HepG2 (cell line): Measurements from ENCODE around the gene PLCD4. TPM values are rescaled to one million over a fixed set of nuclear protein-coding genes. Genes with fewer than 3 reads are reported as not detected.
A peak's percentile ranks its signal among the peaks of the same experiment; 100 is the strongest.

ENCODE experiments used
- BCL6 ChIP-seq: IDR thresholded peaks from 2 replicates; pipeline ENCODE4 v1.6.1; 2016; ENCODE audit warnings: missing genetic modification reagents, missing compliant biosample characterization
- BHLHE40 ChIP-seq: IDR thresholded peaks from 2 replicates; pipeline ENCODE4 v1.6.1; 2011; ENCODE audit warnings: low read length, improper control_type of control experiment
- ELF1 ChIP-seq: sonication (generic); formaldehyde crosslinking; IDR thresholded peaks from 2 replicates; pipeline ENCODE4 v1.4.0; 2020; ENCODE audit warnings: missing genetic modification reagents
- GLI4 ChIP-seq: sonication (generic); formaldehyde crosslinking; IDR thresholded peaks from 2 replicates; pipeline ENCODE4 v1.5.1; 2020; ENCODE audit warnings: missing genetic modification reagents, mild to moderate bottlenecking, moderate library complexity, borderline replicate concordance
- GPBP1L1 ChIP-seq: sonication (generic); formaldehyde crosslinking; IDR thresholded peaks from 2 replicates; pipeline ENCODE4 v1.5.0; 2020; ENCODE audit warnings: mild to moderate bottlenecking, missing genetic modification reagents
- HCFC1 ChIP-seq: fragments of 150-350 bp; IDR thresholded peaks from 2 replicates; pipeline ENCODE4 v1.6.1; 2014; ENCODE audit warnings: low read depth, low read length
- KMT2A ChIP-seq: sonication (generic); formaldehyde crosslinking; IDR thresholded peaks from 2 replicates; pipeline ENCODE4 v1.4.0; 2020; ENCODE audit warnings: missing genetic modification reagents
- NAIF1 ChIP-seq: sonication (generic); formaldehyde crosslinking; IDR thresholded peaks from 2 replicates; pipeline ENCODE4 v1.5.0; 2020; ENCODE audit warnings: mild to moderate bottlenecking, missing genetic modification reagents, borderline replicate concordance
- NCOA2 ChIP-seq: sonication (generic); formaldehyde crosslinking; IDR thresholded peaks from 2 replicates; pipeline ENCODE4 v1.8.0; 2022; ENCODE audit warnings: inconsistent platforms
- NCOA5 ChIP-seq: sonication (generic); formaldehyde crosslinking; IDR thresholded peaks from 2 replicates; pipeline ENCODE4 v1.4.0; 2020; ENCODE audit warnings: missing genetic modification reagents
- RELA ChIP-seq: sonication (generic); formaldehyde crosslinking; IDR thresholded peaks from 2 replicates; pipeline ENCODE4 v1.4.0; 2020; ENCODE audit warnings: missing genetic modification reagents
- TFDP2 ChIP-seq: sonication (generic); formaldehyde crosslinking; IDR thresholded peaks from 2 replicates; pipeline ENCODE4 v1.4.0; 2020; ENCODE audit warnings: missing genetic modification reagents
- ZBTB1 ChIP-seq: sonication (generic); formaldehyde crosslinking; IDR thresholded peaks from 2 replicates; pipeline ENCODE4 v1.4.0; 2020; ENCODE audit warnings: missing genetic modification reagents, borderline replicate concordance
- ZFP1 ChIP-seq: IDR thresholded peaks from 2 replicates; pipeline ENCODE4 v1.6.1; 2016
- ZKSCAN5 ChIP-seq: sonication (generic); formaldehyde crosslinking; IDR thresholded peaks from 2 replicates; pipeline ENCODE4 v1.5.1; 2020; ENCODE audit warnings: mild to moderate bottlenecking, missing genetic modification reagents
- ZNF10 ChIP-seq: sonication (generic); formaldehyde crosslinking; IDR thresholded peaks from 2 replicates; pipeline ENCODE4 v1.4.0; 2020; ENCODE audit warnings: mild to moderate bottlenecking, low read depth, missing genetic modification reagents, borderline replicate concordance
- ZNF280D ChIP-seq: sonication (generic); formaldehyde crosslinking; IDR thresholded peaks from 2 replicates; pipeline ENCODE4 v1.5.1; 2020; ENCODE audit warnings: mild to moderate bottlenecking, missing genetic modification reagents
- ZNF296 ChIP-seq: sonication (generic); formaldehyde crosslinking; conservative IDR thresholded peaks from 2 replicates; pipeline ENCODE4 v1.5.0; 2020; ENCODE audit warnings: mild to moderate bottlenecking, missing genetic modification reagents
- ZNF343 ChIP-seq: sonication (generic); formaldehyde crosslinking; IDR thresholded peaks from 2 replicates; pipeline ENCODE4 v1.4.0; 2020; ENCODE audit warnings: mild to moderate bottlenecking, missing genetic modification reagents
- ZNF773 ChIP-seq: sonication (generic); formaldehyde crosslinking; IDR thresholded peaks from 2 replicates; pipeline ENCODE4 v1.4.0; 2020; ENCODE audit warnings: missing genetic modification reagents, borderline replicate concordance
- polyA plus RNA-seq, 8 experiments: library from polyadenylated mRNA; depleted of rRNA in 3 of 8; stranded (reverse) in 7 of 8; unstranded in 1 of 8; fragments of >200 nt; fragmentation: Illumina TruSeq in 4 of 8; extraction: Trizol in 4 of 8; gene quantifications; 2 replicates each; pipeline versions ENCODE4 v1.2.1 to v1.2.3, GENCODE V29; 2011 to 2016; ENCODE audit warnings: low read depth in 4 of 8, missing spikeins in 1 of 8, mixed read lengths in 1 of 8; ENCODE audit not compliant: insufficient read depth in 1 of 8
- total RNA-seq, 5 experiments: library from RNA; depleted of rRNA; stranded (reverse); fragments of >200 nt; fragmentation: Illumina TruSeq; extraction: Trizol; gene quantifications; 2 replicates each; pipeline ENCODE4 v1.2.3, GENCODE V29; 2016; ENCODE audit warnings: low read depth in 1 of 5
- TF ChIP-seq, protein P1 (sequence below): sonication (generic); formaldehyde crosslinking; IDR thresholded peaks from 2 replicates; pipeline ENCODE4 v1.9.0; 2022; ENCODE audit warnings: missing genetic modification reagents, mild to moderate bottlenecking, borderline replicate concordance
- TF ChIP-seq, protein P2 (sequence below): sonication (generic); formaldehyde crosslinking; IDR thresholded peaks from 2 replicates; pipeline ENCODE4 v1.5.0; 2020; ENCODE audit warnings: missing genetic modification reagents

The PLCD4 gene
- total and polyA plus RNA-seq, 2 of the 13 experiments (the other 11 are each of a cell fraction or from before 2014, with no cell fraction given): 0.26 TPM; not detected in 1

DNA sequence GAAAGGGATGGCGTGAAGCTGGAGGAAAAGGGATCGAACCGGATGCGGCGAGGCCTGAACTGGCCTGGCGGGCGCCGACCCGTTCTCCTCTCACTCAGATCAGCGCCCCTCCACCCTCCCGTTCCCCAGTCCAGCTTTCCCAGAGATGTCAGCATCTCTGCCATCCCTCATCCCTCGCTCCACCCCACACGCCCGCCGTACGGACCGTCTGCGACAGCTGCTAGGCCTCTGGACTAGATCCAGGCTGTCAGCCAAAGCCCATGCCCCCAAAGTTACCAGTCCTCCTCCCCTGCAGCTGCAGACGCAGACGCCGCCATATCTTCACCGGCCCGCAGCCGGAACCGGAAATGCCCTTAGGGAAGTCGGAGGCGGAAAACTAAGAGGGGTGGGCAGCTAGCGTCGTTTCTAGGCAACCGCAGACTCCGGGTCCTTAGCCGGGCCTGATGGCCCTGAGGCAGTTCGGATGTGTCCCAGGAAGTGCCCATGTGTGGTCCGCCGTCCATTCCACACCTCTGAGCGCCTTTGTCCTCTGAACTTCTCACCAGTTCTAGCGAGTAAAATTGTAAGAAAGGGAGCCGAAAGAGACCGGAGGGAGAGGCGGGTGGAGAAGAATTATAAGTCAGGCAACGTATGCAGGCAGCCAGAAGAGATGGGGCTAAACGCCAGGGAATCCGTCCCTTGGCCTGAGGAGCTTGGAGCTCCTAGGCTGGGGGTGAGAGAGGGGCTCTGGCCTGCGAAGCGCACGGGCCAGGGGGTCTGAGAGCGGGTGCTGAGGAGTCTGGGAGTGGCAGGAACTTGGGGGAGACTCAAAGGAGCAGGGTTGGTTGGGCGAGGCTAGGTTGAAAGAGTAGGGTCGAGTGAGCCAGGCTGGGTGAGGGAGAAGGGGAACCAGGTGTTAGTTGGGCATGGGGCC lies 64.2 kb downstream of the PLCD4 start, which contains the start of the genes RNF25 and STK36 (continued):
- TF ChIP-seq ZNF280D (CRISPR knock-in tag): no peak
- TF ChIP-seq ZKSCAN5 (CRISPR knock-in tag): no peak
- no peak for TF ChIP-seq ZBTB1 (CRISPR knock-in tag)
- TF ChIP-seq NAIF1 (CRISPR knock-in tag): peak; percentile 95
- TF ChIP-seq ELF1 (CRISPR knock-in tag): peak; percentile 94
- no peak for TF ChIP-seq GLI4 (CRISPR knock-in tag)
- TF ChIP-seq NCOA5 (CRISPR knock-in tag): no peak
- no peak; the same call in 1 of the 2 replicates for TF ChIP-seq RELA
- no peak for TF ChIP-seq TFDP2 (CRISPR knock-in tag)
- TF ChIP-seq GPBP1L1 (CRISPR knock-in tag): no peak
- TF ChIP-seq ZNF10 (CRISPR knock-in tag): no peak
- TF ChIP-seq KMT2A (CRISPR knock-in tag): peak; percentile 20
- TF ChIP-seq HCFC1: peak; percentile 65
- peak; percentile 93 for TF ChIP-seq ZNF343 (CRISPR knock-in tag)
- TF ChIP-seq, protein P1, sequence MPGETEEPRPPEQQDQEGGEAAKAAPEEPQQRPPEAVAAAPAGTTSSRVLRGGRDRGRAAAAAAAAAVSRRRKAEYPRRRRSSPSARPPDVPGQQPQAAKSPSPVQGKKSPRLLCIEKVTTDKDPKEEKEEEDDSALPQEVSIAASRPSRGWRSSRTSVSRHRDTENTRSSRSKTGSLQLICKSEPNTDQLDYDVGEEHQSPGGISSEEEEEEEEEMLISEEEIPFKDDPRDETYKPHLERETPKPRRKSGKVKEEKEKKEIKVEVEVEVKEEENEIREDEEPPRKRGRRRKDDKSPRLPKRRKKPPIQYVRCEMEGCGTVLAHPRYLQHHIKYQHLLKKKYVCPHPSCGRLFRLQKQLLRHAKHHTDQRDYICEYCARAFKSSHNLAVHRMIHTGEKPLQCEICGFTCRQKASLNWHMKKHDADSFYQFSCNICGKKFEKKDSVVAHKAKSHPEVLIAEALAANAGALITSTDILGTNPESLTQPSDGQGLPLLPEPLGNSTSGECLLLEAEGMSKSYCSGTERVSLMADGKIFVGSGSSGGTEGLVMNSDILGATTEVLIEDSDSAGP (CRISPR knock-in tag): peak; percentile 91
- peak; percentile 48; the same call in 1 of the 2 replicates for TF ChIP-seq ZFP1
- TF ChIP-seq ZNF773: 0 out of 2 replicates have a peak, but pooled peaks have one; percentile 19
- TF ChIP-seq, protein P2, sequence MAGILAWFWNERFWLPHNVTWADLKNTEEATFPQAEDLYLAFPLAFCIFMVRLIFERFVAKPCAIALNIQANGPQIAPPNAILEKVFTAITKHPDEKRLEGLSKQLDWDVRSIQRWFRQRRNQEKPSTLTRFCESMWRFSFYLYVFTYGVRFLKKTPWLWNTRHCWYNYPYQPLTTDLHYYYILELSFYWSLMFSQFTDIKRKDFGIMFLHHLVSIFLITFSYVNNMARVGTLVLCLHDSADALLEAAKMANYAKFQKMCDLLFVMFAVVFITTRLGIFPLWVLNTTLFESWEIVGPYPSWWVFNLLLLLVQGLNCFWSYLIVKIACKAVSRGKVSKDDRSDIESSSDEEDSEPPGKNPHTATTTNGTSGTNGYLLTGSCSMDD: no peak
- TF ChIP-seq ZNF296 (CRISPR knock-in tag): no peak
- no peak for TF ChIP-seq BHLHE40
- no peak; the same call in 1 of the 2 replicates for TF ChIP-seq BCL6
- TF ChIP-seq NCOA2 (CRISPR knock-in tag): peak; percentile 33; the same call in 1 of the 2 replicates
